ENCODE data around the gene ZNF334.

Gene ZNF334

GRCh38 chr20:46545077-46545826 is 31.9 kb upstream of the ZNF334 start:
- peak; percentile 47 for DNase-seq

DNA sequence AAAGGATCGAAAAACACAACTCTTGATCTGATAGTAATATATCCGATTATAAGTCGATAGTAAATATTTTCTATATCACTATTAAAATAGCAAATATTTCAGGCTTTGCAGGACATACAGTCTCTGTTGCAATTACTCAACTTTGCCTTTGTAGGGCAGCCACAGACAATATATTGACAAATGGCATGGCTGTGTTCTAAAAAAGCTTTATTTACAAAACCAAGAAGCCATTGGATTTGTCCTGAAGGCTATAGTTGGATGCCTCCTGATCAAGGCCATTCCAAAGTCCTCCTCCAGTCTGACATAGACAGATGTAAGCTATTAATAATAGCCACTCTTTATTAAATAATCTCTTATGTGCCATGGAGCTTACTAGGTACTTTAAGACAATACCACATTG is 31.2 kb upstream of the ZNF334 start:
- no peak for DNase-seq

GRCh38 chr20:46543959-46544358 is 30.6 kb upstream of the ZNF334 start:
- DNase-seq: no peak

GRCh38 chr20:46543033-46543432 is 29.7 kb upstream of the ZNF334 start:
- no peak for DNase-seq

GRCh38 chr20:46541229-46541935 is 28.0 kb upstream of the ZNF334 start:
- DNase-seq: no peak

DNA sequence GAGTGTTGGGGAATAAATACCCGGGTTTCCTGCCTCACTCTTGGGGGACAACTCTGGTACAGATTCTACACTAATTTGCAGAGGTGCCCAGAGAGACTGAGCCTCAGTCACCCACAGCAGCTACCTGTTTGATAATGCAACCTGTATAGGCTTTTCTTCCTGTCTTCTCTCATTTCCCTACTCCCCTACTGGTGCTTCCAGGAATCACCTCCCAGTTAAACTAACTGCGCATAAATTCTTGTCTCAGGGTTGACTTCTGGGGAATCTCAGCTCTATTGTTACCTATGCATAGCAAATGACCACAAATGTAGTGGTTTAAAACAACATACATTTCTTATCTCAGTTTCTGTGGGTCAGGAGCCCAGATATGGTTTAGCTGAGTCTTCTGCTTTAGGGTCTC is 25.8 kb upstream of the ZNF334 start:
- no peak for DNase-seq

- DNase-seq: no peak
Measured at GRCh38 chr20:46530640-46531039, 17.3 kb upstream of the ZNF334 start.

DNA sequence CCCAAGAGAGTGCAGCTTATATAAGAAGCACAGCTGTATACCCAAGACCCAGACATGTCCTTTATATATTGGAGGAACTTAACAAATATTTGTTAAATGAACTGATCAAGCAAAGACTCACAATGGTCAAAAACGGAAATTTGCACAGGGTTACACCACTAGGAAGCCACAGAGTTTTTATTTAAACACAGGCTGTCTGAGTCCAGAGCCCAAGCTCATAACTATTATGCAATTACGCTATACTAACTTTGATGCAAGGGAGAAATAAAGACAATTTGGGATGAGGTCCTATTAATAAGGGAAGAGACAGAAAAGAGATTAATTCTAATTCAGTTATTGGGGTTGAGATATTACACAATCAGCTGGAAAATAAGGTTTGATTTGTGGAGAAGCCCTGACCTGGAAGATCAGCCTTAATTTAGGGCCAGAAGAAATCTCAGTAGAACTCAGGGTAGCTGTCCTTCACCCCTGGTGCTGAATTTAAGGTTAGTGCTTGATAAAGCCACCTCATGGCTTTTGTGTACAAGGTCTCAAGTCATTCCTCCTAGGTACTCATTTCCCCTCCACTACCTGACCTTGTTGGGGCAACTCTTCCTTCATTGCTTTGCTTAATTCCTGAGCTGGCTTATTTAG is 10.5 kb upstream of the ZNF334 start:
- DNase-seq: no peak

- DNase-seq: no peak
Measured at GRCh38 chr20:46523108-46523507, 9.7 kb upstream of the ZNF334 start.

GRCh38 chr20:46520976-46521579 is 7.7 kb upstream of the ZNF334 start:
- peak; percentile 37 for DNase-seq

GRCh38 chr20:46520540-46520939 is 7.2 kb upstream of the ZNF334 start:
- DNase-seq: no peak

DNA sequence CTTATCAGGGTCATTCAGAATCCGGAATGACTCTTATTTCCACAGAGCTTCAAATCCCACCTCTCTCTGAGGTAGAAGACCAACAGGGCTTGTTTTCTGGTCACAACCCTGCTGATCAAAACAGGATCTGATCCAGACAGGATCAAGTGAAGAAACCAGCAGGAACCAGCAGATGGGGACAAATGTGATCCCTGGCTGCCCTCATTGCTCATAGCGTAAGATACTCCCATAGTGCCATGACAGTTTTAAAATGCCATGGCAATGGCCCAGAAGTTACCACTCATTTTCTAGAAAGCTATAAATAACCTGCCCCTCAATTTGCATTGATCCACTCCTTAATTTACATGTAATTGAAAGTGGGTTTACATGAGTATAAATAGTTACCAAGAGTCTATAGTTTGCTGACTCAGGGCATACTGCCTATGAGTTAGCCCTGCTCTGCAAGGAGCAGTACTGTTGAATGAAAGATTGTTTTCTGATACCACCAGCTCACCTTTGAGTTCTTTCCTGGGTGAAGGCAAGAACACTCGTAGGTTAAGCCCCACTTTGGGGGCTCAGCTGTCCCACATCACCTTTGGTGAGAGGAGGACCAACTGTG is 6.2 kb upstream of the ZNF334 start:
- DNase-seq: no peak

GRCh38 chr20:46509523-46509922 is 3.8 kb downstream of the ZNF334 start:
- DNase-seq: peak; percentile 6

DNA sequence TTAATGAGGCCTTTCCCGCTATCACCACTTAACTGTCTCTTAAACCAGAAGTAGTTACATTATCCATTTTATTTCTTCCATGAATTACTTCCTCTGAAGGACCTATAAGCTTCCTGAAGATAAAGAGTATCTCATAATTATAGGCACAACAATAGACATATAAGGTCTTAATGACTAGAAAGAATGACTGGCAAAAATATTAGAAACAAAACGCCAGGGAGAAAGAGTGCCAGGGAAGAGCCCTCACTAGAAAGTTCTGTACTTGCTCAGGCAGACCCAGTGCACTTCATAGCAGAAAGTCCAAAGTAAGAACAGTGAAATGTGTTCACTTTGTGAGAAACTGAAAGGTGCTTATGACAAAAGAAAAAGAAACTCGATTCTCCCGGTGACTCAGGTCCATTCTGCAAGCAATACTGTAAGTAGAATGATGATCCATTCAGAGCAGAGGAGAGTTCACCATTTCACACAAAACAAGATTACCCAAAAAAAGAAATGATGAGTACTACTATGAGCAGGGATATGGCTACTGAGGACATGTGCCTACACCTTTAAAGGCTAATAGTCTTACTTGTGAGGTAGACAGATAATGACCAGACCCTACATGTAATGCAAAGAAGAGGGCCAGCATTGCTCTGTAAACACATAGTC is 5.5 kb downstream of the ZNF334 start:
- DNase-seq: no peak

DNA sequence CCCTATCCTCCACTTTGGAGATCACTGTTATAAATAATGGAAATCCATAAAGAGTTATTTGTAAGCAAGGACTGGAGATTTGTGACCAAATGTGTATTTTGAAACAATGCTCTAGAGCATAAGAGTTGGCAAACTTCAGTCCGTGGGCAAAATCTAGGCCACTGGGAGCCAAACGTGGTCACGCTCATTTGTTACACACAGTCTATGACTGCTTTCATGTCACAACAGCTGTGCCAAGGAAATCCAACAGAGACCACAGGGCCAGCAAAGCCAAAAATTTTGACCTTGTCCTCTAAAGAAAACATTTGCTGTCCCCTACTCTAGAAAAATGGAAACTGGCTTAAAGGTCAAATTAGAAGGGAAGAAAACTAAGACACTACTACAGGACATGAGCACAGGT is 7.9 kb downstream of the ZNF334 start:
- no peak for DNase-seq

GRCh38 chr20:46501961-46502360 is 11.4 kb downstream of the ZNF334 start:
- DNase-seq: no peak

GRCh38 chr20:46501337-46501942 is 11.9 kb downstream of the ZNF334 start:
- DNase-seq: no peak

GRCh38 chr20:46494077-46494476 is 19.3 kb downstream of the ZNF334 start:
- DNase-seq: no peak

GRCh38 chr20:46491354-46491753 is 22.0 kb downstream of the ZNF334 start:
- DNase-seq: no peak

DNA sequence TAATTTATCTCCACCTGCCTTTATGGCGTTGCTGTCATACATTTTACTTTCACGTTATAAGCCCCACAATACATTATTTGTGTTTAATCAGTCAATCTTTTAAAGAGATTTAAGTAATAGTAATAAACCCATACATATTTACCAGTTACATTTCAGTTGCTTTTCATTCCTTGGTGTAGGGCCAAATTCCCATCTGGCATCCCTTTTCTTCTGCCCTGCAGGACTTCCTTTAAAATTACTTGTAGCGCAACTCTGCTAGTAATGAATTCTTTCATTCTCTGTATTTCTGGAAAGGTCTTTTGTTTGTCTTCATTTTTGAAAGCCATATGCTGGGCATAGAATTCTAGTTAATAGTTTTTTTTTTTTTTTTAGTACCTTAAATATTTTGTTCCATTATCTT is 24.9 kb downstream of the ZNF334 start:
- no peak for DNase-seq

DNA sequence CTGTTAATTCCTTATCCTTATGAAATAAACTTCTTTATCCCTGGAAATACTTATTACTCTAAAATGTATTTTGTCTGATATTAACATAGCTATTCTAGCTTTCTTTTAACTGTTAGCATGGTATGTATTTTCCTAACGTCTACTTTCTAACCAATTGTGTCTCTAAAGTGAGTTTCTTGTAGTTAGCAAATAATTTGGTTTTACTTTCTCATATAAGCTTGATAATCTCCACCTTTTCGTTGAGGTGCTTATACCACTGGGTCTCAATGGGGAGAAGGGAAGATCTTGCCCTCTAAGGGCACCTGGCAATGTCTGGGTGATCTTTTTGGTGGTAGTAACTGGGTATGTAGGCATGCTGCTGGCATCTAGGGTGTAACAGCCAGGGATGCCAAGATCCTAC is 25.7 kb downstream of the ZNF334 start:
- DNase-seq: no peak

- no peak for DNase-seq
Measured at GRCh38 chr20:46485431-46485830, 27.9 kb downstream of the ZNF334 start.
